Right lobe of liver (tissue), 6 donors: ENCODE measurements around the gene B4GALT5. TPM values are rescaled to one million over a fixed set of nuclear protein-coding genes. Genes with fewer than 3 reads are reported as not detected.
A peak's percentile ranks its signal among the peaks of the same experiment; 100 is the strongest.

Source experiments
- ATAC-seq, 4 donors: fragments of 200-7000 bp; cut with Tn5 transposase; one replicate each; pipeline ENCODE4 v1.9.1; 2020; ENCODE audit warnings: mild to moderate bottlenecking in 4 of 4, moderate library complexity in 4 of 4
- DNase-seq, 3 donors: peaks; one replicate each; pipeline ENCODE4 v3.0.0-alpha.2; 2020
- H3K27ac ChIP-seq, 3 donors: fragments of 200-600 bp; one replicate each; pipeline ENCODE4 v1.8.0; 2022
- H3K27me3 ChIP-seq, 2 donors: fragments of 200-600 bp; one replicate each; pipeline ENCODE4 v1.8.0; 2022
- H3K36me3 ChIP-seq, 4 donors: fragments of 200-600 bp; sonication (generic) in 1 of 4; one replicate each; pipeline versions ENCODE4 v1.5.1 to v1.8.0; 2017 to 2022; ENCODE audit warnings: control low read depth in 1 of 4
- H3K4me1 ChIP-seq, 4 donors: fragments of 200-600 bp; sonication (generic) in 1 of 4; one replicate each; pipeline versions ENCODE4 v1.5.1 to v1.8.0; 2017 to 2022; ENCODE audit warnings: control low read depth in 1 of 4
- H3K4me3 ChIP-seq, 3 donors: fragments of 200-600 bp; one replicate each; pipeline ENCODE4 v1.8.0; 2022
- H3K9me3 ChIP-seq, 4 donors: fragments of 200-600 bp; sonication (generic) in 1 of 4; one replicate each; pipeline versions ENCODE4 v1.5.1 to v1.8.0; 2017 to 2022; ENCODE audit warnings: control low read depth in 1 of 4
- POLR2A ChIP-seq: fragments of 450-650 bp; IDR thresholded peaks from one replicate; pipeline ENCODE4 v1.6.1; 2017; ENCODE audit warnings: antibody characterized with exemption, mild to moderate bottlenecking
- WGBS: methylation state at CpG from one replicate; pipeline ENCODE4 v1.1.6; 2018; ENCODE audit warnings: low coverage, low lambda C conversion rate; ENCODE audit not compliant: insufficient coverage; ENCODE audit errors: missing lambda C conversion rate; 5-methylcytosine and 5-hydroxymethylcytosine counted together
- intact Hi-C, 2 donors: fragments of 100-400 bp; cut with DNase I; formaldehyde crosslinking; loops; one replicate each; pipeline versions ENCODE4 v1.11.2 to v1.14.1; 2022
- total RNA-seq, 6 experiments: library from RNA; depleted of rRNA in 2 of 6; stranded (reverse); fragments of >200 nt in 2 of 6; fragmentation: NEBNext Ultra II Directional in 3 of 6; extraction: Animal tissue kit (Norgen Biotek cat#: 25700) in 3 of 6; gene quantifications; one replicate each; pipeline versions ENCODE4 v1.1.0 to v1.2.4, GENCODE V29; 2016 to 2023
- TF ChIP-seq, protein P1 (sequence below), 4 donors: fragments of 200-600 bp in 3 of 4; fragments of 450-650 bp in 1 of 4; IDR thresholded peaks; one replicate each; pipeline versions ENCODE4 v1.5.1 to v1.8.0; 2016 to 2022; ENCODE audit warnings: antibody characterized with exemption in 4 of 4, mild to moderate bottlenecking in 2 of 4
- donor health status: DM: no; HTN: yes; CAD: no.
- donor health status: DM: no; HTN: no; CAD: no.
- donor health status: DM: no; HTN: no; CAD: no.
- donor health status: DM: no; HTN: yes; CAD: no.
- donor health status: DM: no; HTN: yes; CAD: no.

Gene B4GALT5
- total RNA-seq, 6 experiments from 2014 or later = 9.5 to 32.6 (median 15.5) TPM

GRCh38 chr20:49677777-49678758, 35.6 kb downstream of the B4GALT5 start:
- no peaks in the 10 kb centered on the region for H3K27me3 ChIP-seq
- H3K4me3 ChIP-seq = no peak overlapping the region
- ATAC-seq = peak in 3 of 4 donors; percentile 11 to 30 (median 21)
- peaks cover 5 to 100% (median 39%) of the 10 kb centered on the region in 4 donors for H3K4me1 ChIP-seq
- no peaks in the 10 kb centered on the region for H3K36me3 ChIP-seq
- peak in 2 of 3 donors; percentile 69 to 70 for DNase-seq
- 15% methylated on average over 6 of the region's 11 CpGs for WGBS
- intact Hi-C loops = no loop called here
- H3K9me3 ChIP-seq = no peaks in the 10 kb centered on the region
- H3K27ac ChIP-seq = peak overlapping the region; percentile 45 to 75 (median 73)
- TF ChIP-seq, protein P1, sequence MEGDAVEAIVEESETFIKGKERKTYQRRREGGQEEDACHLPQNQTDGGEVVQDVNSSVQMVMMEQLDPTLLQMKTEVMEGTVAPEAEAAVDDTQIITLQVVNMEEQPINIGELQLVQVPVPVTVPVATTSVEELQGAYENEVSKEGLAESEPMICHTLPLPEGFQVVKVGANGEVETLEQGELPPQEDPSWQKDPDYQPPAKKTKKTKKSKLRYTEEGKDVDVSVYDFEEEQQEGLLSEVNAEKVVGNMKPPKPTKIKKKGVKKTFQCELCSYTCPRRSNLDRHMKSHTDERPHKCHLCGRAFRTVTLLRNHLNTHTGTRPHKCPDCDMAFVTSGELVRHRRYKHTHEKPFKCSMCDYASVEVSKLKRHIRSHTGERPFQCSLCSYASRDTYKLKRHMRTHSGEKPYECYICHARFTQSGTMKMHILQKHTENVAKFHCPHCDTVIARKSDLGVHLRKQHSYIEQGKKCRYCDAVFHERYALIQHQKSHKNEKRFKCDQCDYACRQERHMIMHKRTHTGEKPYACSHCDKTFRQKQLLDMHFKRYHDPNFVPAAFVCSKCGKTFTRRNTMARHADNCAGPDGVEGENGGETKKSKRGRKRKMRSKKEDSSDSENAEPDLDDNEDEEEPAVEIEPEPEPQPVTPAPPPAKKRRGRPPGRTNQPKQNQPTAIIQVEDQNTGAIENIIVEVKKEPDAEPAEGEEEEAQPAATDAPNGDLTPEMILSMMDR (IDR thresholded peaks at IDR 0.05) = no peak

- no peak overlapping the region for H3K4me3 ChIP-seq
- no peaks in the 10 kb centered on the region for H3K9me3 ChIP-seq
- intact Hi-C loops = no loop called here
- ATAC-seq (peak; percentile 58 to 85 (median 76)), DNase-seq (peak in 2 of 3 donors; percentile 34 to 74)
- WGBS = 22% methylated on average over 6 of the region's 6 CpGs
- peaks cover 5 to 100% (median 39%) of the 10 kb centered on the region in 4 donors for H3K4me1 ChIP-seq
- no peaks in the 10 kb centered on the region for H3K27me3 ChIP-seq
- no peaks in the 10 kb centered on the region for H3K36me3 ChIP-seq
- H3K27ac ChIP-seq = peak overlapping the region; percentile 18 to 77 (median 73)
- TF ChIP-seq, protein P1 (IDR thresholded peaks at IDR 0.05) = no peak
- no peak for TF ChIP-seq POLR2A
These were observed 36.9 kb downstream of the B4GALT5 start for GRCh38 chr20:49676581-49677291.

- intact Hi-C loops = no loop called here
- H3K27me3 ChIP-seq = no peaks in the 10 kb centered on the region
- peaks cover 5 to 100% (median 41%) of the 10 kb centered on the region in 4 donors for H3K4me1 ChIP-seq
- H3K9me3 ChIP-seq = no peaks in the 10 kb centered on the region
- peak overlapping the region; percentile 66 to 77 (median 73) for H3K27ac ChIP-seq
- TF ChIP-seq POLR2A = no peak
- TF ChIP-seq, protein P1 (IDR thresholded peaks at IDR 0.05) = no peak
- H3K36me3 ChIP-seq = no peaks in the 10 kb centered on the region
- WGBS = 23% methylated on average over 9 of the region's 9 CpGs
- ATAC-seq = peak; percentile 54 to 60 (median 57)
- no peak for DNase-seq
- H3K4me3 ChIP-seq = no peak overlapping the region
These were observed 38.1 kb downstream of the B4GALT5 start for GRCh38 chr20:49675368-49676151.
